IMR-90 (cell line): ENCODE measurements around the gene CIBAR2. TPM values are rescaled to one million over a fixed set of nuclear protein-coding genes. Genes with fewer than 3 reads are reported as not detected.

ENCODE experiments used
- ATAC-seq: fragments of 200-7000 bp; cut with Tn5 transposase; 2 replicates; pipeline ENCODE4 v1.9.1; 2020; ENCODE audit warnings: low read depth, mild to moderate bottlenecking, moderate library complexity
- BruUV-seq: library from RNA; stranded (reverse); fragments of 400-500 nt; replicated peaks from 2 replicates; lab custom pipeline; 2021; lab: Mats Ljungman, UMichigan
- CTCF ChIA-PET: fragments of 300-600 bp; formaldehyde crosslinking; extraction: SDS; loops from one replicate; lab custom pipeline; 2021; ENCODE audit warnings: antibody characterized with exemption; lab: Yijun Ruan, JAX
- POLR2A ChIA-PET: fragments of 300-600 bp; sonication (Branson Sonifier 250); formaldehyde crosslinking; loops from one replicate; lab custom pipeline; 2022; ENCODE audit warnings: antibody characterized with exemption; ENCODE audit not compliant: unreplicated experiment; lab: Charles Lee
- DNase-seq: peaks from one replicate; pipeline ENCODE4 v3.0.0; 2013
- H2AFZ ChIP-seq: replicated peaks from 2 replicates; pipeline ENCODE3; 2013; ENCODE audit warnings: low read length, mild to moderate bottlenecking; ENCODE audit not compliant: poor library complexity
- H2AK5ac ChIP-seq: 2 replicates; pipeline ENCODE4 v1.6.1; 2013; ENCODE audit warnings: low read depth, low read length, inconsistent platforms
- H2AK9ac ChIP-seq: replicated peaks from 2 replicates; pipeline ENCODE3; 2013; ENCODE audit warnings: mild to moderate bottlenecking, low read depth, low read length, moderate library complexity; ENCODE audit not compliant: poor library complexity
- H2BK120ac ChIP-seq: 2 replicates; pipeline ENCODE4 v1.6.1; 2013; ENCODE audit warnings: low read depth, low read length, inconsistent platforms
- H2BK15ac ChIP-seq: 3 replicates; pipeline ENCODE4 v1.6.1; 2013; ENCODE audit warnings: low read depth, low read length, inconsistent platforms
- H2BK20ac ChIP-seq: 2 replicates; pipeline ENCODE4 v1.6.1; 2013; ENCODE audit warnings: low read depth, mild to moderate bottlenecking, inconsistent platforms, low read length, moderate library complexity
- H2BK5ac ChIP-seq: 2 replicates; pipeline ENCODE4 v1.6.1; 2013; ENCODE audit warnings: mild to moderate bottlenecking, low read depth, low read length, inconsistent platforms; ENCODE audit not compliant: poor library complexity, severe bottlenecking
- H3K14ac ChIP-seq: replicated peaks from 2 replicates; pipeline ENCODE4 v1.6.1; 2013; ENCODE audit warnings: low read depth, low read length, inconsistent platforms
- H3K18ac ChIP-seq: 2 replicates; pipeline ENCODE4 v1.6.1; 2013; ENCODE audit warnings: low read depth, low read length, control low read depth
- H3K23ac ChIP-seq: 2 replicates; pipeline ENCODE4 v1.6.1; 2013; ENCODE audit warnings: low read depth, low read length, inconsistent platforms
- H3K27ac ChIP-seq: 2 replicates; pipeline ENCODE4 v1.5.1; 2013; ENCODE audit warnings: mild to moderate bottlenecking, control low read depth, low read length; ENCODE audit not compliant: insufficient read depth
- H3K27me3 ChIP-seq: 2 replicates; pipeline ENCODE4 v1.6.1; 2013; ENCODE audit warnings: low read length; ENCODE audit not compliant: control insufficient read depth, insufficient read depth
- H3K36me3 ChIP-seq: 2 replicates; pipeline ENCODE4 v1.6.1; 2013; ENCODE audit warnings: low read length, mixed read lengths; ENCODE audit not compliant: control insufficient read depth, insufficient read depth
- H3K4ac ChIP-seq: 2 replicates; pipeline ENCODE4 v1.6.1; 2013; ENCODE audit warnings: low read depth, low read length, inconsistent platforms
- H3K4me1 ChIP-seq: 2 replicates; pipeline ENCODE4 v1.6.1; 2013; ENCODE audit warnings: low read length, mixed read lengths; ENCODE audit not compliant: control insufficient read depth, insufficient read depth
- H3K4me2 ChIP-seq: 2 replicates; pipeline ENCODE4 v1.6.1; 2013; ENCODE audit warnings: low read depth, mild to moderate bottlenecking, control low read depth, low read length, moderate library complexity
- H3K4me3 ChIP-seq: 2 replicates; pipeline ENCODE4 v1.5.1; 2013; ENCODE audit warnings: low read depth, mild to moderate bottlenecking, control low read depth, low read length, moderate library complexity; ENCODE audit not compliant: insufficient read depth
- H3K56ac ChIP-seq: 2 replicates; pipeline ENCODE4 v1.6.1; 2013; ENCODE audit warnings: low read length, inconsistent platforms; ENCODE audit not compliant: insufficient read depth; ENCODE audit errors: extremely low read depth
- H3K79me1 ChIP-seq, 2 experiments: 2 replicates each; pipeline ENCODE4 v1.6.1; 2013; ENCODE audit warnings: low read length in 2 of 2, inconsistent platforms in 1 of 2, low read depth in 1 of 2
- H3K9ac ChIP-seq: 2 replicates; pipeline ENCODE4 v1.6.1; 2013; ENCODE audit warnings: low read depth, low read length, control low read depth
- H3K9me1 ChIP-seq: 2 replicates; pipeline ENCODE4 v1.6.1; 2013; ENCODE audit warnings: low read length, inconsistent platforms; ENCODE audit not compliant: insufficient read depth
- H3K9me3 ChIP-seq: 2 replicates; pipeline ENCODE4 v1.6.1; 2013; ENCODE audit warnings: low read length; ENCODE audit not compliant: control insufficient read depth, insufficient read depth
- H4K20me1 ChIP-seq: 2 replicates; pipeline ENCODE4 v1.6.1; 2013; ENCODE audit warnings: low read length, inconsistent platforms; ENCODE audit not compliant: insufficient read depth
- H4K5ac ChIP-seq: 2 replicates; pipeline ENCODE4 v1.6.1; 2013; ENCODE audit warnings: mild to moderate bottlenecking, low read depth, low read length, control low read depth
- H4K8ac ChIP-seq, 2 experiments: 2 replicates each; pipeline ENCODE4 v1.6.1; 2013; ENCODE audit warnings: low read depth in 2 of 2, low read length in 2 of 2, control low read depth in 1 of 2, inconsistent platforms in 1 of 2
- H4K91ac ChIP-seq: 2 replicates; pipeline ENCODE4 v1.6.1; 2013; ENCODE audit warnings: low read depth, low read length, inconsistent platforms; ENCODE audit not compliant: insufficient read depth
- BHLHE40 ChIP-seq: fragments of 150-350 bp; IDR thresholded peaks from 2 replicates; pipeline ENCODE4 v1.6.1; 2016; ENCODE audit warnings: mild to moderate bottlenecking, low read depth, low read length
- CEBPB ChIP-seq: IDR thresholded peaks from 2 replicates; pipeline ENCODE4 v1.6.1; 2012; ENCODE audit warnings: low read depth, low read length, improper control_type of control experiment
- CHD1 ChIP-seq: IDR thresholded peaks from 2 replicates; pipeline ENCODE4 v1.6.1; 2012; ENCODE audit warnings: low read depth, low read length, improper control_type of control experiment
- FOS ChIP-seq: fragments of 150-350 bp; IDR thresholded peaks from 2 replicates; pipeline ENCODE4 v1.6.1; 2016; ENCODE audit warnings: low read depth, low read length
- MAFK ChIP-seq: IDR thresholded peaks from 2 replicates; pipeline ENCODE4 v1.6.1; 2012; ENCODE audit warnings: low read depth, low read length, improper control_type of control experiment
- MAZ ChIP-seq: IDR thresholded peaks from 2 replicates; pipeline ENCODE4 v1.6.1; 2012; ENCODE audit warnings: low read depth, mild to moderate bottlenecking, low read length, improper control_type of control experiment, moderate library complexity, borderline replicate concordance
- MXI1 ChIP-seq: IDR thresholded peaks from 2 replicates; pipeline ENCODE4 v1.6.1; 2012; ENCODE audit warnings: low read depth, mild to moderate bottlenecking, low read length, moderate library complexity, borderline replicate concordance
- NFE2L2 ChIP-seq: fragments of 150-350 bp; IDR thresholded peaks from 2 replicates; pipeline ENCODE4 v1.6.1; 2016; ENCODE audit warnings: low read depth, mild to moderate bottlenecking, low read length
- POLR2A ChIP-seq: IDR thresholded peaks from 2 replicates; pipeline ENCODE4 v1.6.1; 2012; ENCODE audit warnings: mild to moderate bottlenecking, low read depth, low read length
- RAD21 ChIP-seq: IDR thresholded peaks from 2 replicates; pipeline ENCODE4 v1.6.1; 2012; ENCODE audit warnings: low read length, improper control_type of control experiment
- RCOR1 ChIP-seq: IDR thresholded peaks from 2 replicates; pipeline ENCODE4 v1.6.1; 2012; ENCODE audit warnings: mild to moderate bottlenecking, low read length, improper control_type of control experiment; ENCODE audit not compliant: insufficient replicate concordance
- RFX5 ChIP-seq: IDR thresholded peaks from 2 replicates; pipeline ENCODE4 v1.8.0; 2012; ENCODE audit warnings: low read depth, mild to moderate bottlenecking, low read length, moderate library complexity
- SMC3 ChIP-seq: fragments of 150-350 bp; IDR thresholded peaks from 2 replicates; pipeline ENCODE4 v1.6.1; 2016; ENCODE audit warnings: low read depth, mild to moderate bottlenecking, antibody characterized with exemption, low read length, moderate library complexity
- WGBS, 2 experiments: methylation state at CpG; one replicate each; pipeline versions ENCODE4 v1.1.5 to v1.1.7; 2013; ENCODE audit warnings: missing lambda C conversion rate in 2 of 2; ENCODE audit not compliant: insufficient read length in 1 of 2; ENCODE audit errors: extremely low coverage in 2 of 2; 5-methylcytosine and 5-hydroxymethylcytosine counted together
- dilution Hi-C: fragments of 300-500 bp; cut with HindIII; formaldehyde crosslinking; loops from one replicate; pipeline ENCODE4 v1.14.3; 2018; ENCODE audit warnings: low sequenced_read_pairs; ENCODE audit not compliant: unreplicated experiment
- in situ Hi-C: fragments of 300-500 bp; cut with MboI; formaldehyde crosslinking; loops from 3 replicates; pipeline ENCODE4 v1.14.3; 2019; ENCODE audit warnings: low sequenced_read_pairs, inconsistent platforms, mixed read lengths
- intact Hi-C: fragments of 100-400 bp; cut with micrococcal nuclease; formaldehyde crosslinking; loops from 2 replicates; pipeline ENCODE4 v1.10.0; 2022
- polyA plus RNA-seq, 3 experiments: library from polyadenylated mRNA; depleted of rRNA; stranded (reverse); fragments of >200 nt; gene quantifications; 2 replicates each; pipeline ENCODE4 v1.2.3, GENCODE V29; 2012; ENCODE audit warnings: low replicate concordance in 1 of 3
- total RNA-seq: library from RNA; depleted of rRNA; stranded (reverse); fragments of >200 nt; gene quantifications from 2 replicates; pipeline ENCODE4 v1.2.3, GENCODE V29; 2012
- TF ChIP-seq, protein P1 (sequence below): fragments of 150-350 bp; IDR thresholded peaks from 2 replicates; pipeline ENCODE4 v1.6.1; 2016; ENCODE audit warnings: low read depth, mild to moderate bottlenecking, low read length, moderate library complexity, borderline replicate concordance
- TF ChIP-seq, protein P2 (sequence below): conservative IDR thresholded peaks from 2 replicates; pipeline ENCODE4 v1.5.1; 2012; ENCODE audit warnings: mild to moderate bottlenecking, low read depth, low read length, improper control_type of control experiment
- TF ChIP-seq, protein P3 (sequence below): fragments of 150-350 bp; IDR thresholded peaks from 2 replicates; pipeline ENCODE4 v1.6.1; 2017; ENCODE audit warnings: mild to moderate bottlenecking, antibody characterized with exemption, low read length, low read depth

CIBAR2 gene
- total and polyA plus RNA-seq, 2 of the 4 experiments (the other 2 are of a cell fraction) = 0.18 to 0.24 TPM

DNA sequence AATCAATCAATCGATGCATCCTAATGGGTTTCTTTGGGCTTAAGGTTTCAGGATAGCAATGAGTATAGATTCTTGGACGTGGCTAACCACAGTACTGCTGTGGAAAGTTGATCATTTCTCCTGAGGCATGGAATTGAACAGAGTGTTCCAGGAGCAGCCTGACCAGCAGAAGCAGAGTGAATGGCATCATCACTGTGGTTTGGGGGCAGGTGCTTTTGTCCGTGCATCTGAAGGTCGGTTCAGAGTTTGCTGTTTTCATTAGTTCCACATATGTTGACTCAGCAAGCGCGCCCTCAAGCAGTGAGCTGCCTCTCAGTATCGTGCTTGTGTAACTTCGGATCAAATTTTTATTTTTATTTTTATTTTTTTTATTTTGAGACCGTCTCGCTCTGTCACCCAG is 59.7 kb downstream of the CIBAR2 start:
- H3K27ac ChIP-seq = no peak overlapping the region
- no peak overlapping the region for H3K18ac ChIP-seq
- no peak overlapping the region for H4K8ac ChIP-seq
- in situ Hi-C loops = no loop called here
- H3K4me3 ChIP-seq = no peak overlapping the region
- peaks cover 3% of the 10 kb centered on the region for H3K9me1 ChIP-seq
- ChIA-PET CTCF (interaction anchor here (1.2 kb wide), 1 partner anchor 25 kb away, joined by 3 read pairs; the partner anchor contains the start of gene KIAA0513), POLR2A (no interaction called here)
- H3K9ac ChIP-seq = no peak overlapping the region
- no peak overlapping the region for H2BK20ac ChIP-seq
- H3K36me3 ChIP-seq = peaks cover 2% of the 10 kb centered on the region; the same call in 1 of the 2 replicates
- H4K5ac ChIP-seq = no peak overlapping the region
- H3K23ac ChIP-seq = no peak overlapping the region
- H2AK9ac ChIP-seq = no peak overlapping the region
- H2BK120ac ChIP-seq = no peak overlapping the region
- H4K20me1 ChIP-seq = peaks cover 28% of the 10 kb centered on the region
- TF ChIP-seq MAZ = no peak
- no peak for TF ChIP-seq RAD21
- no peak for TF ChIP-seq RFX5
- no peak for TF ChIP-seq MAFK
- no peak for TF ChIP-seq RCOR1
- TF ChIP-seq, protein P1, sequence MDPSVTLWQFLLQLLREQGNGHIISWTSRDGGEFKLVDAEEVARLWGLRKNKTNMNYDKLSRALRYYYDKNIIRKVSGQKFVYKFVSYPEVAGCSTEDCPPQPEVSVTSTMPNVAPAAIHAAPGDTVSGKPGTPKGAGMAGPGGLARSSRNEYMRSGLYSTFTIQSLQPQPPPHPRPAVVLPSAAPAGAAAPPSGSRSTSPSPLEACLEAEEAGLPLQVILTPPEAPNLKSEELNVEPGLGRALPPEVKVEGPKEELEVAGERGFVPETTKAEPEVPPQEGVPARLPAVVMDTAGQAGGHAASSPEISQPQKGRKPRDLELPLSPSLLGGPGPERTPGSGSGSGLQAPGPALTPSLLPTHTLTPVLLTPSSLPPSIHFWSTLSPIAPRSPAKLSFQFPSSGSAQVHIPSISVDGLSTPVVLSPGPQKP = no peak
- TF ChIP-seq CEBPB = no peak
- TF ChIP-seq, protein P2, sequence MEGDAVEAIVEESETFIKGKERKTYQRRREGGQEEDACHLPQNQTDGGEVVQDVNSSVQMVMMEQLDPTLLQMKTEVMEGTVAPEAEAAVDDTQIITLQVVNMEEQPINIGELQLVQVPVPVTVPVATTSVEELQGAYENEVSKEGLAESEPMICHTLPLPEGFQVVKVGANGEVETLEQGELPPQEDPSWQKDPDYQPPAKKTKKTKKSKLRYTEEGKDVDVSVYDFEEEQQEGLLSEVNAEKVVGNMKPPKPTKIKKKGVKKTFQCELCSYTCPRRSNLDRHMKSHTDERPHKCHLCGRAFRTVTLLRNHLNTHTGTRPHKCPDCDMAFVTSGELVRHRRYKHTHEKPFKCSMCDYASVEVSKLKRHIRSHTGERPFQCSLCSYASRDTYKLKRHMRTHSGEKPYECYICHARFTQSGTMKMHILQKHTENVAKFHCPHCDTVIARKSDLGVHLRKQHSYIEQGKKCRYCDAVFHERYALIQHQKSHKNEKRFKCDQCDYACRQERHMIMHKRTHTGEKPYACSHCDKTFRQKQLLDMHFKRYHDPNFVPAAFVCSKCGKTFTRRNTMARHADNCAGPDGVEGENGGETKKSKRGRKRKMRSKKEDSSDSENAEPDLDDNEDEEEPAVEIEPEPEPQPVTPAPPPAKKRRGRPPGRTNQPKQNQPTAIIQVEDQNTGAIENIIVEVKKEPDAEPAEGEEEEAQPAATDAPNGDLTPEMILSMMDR = no peak
- TF ChIP-seq MXI1 = no peak
- TF ChIP-seq POLR2A = no peak
- no peak for TF ChIP-seq NFE2L2
- TF ChIP-seq BHLHE40 = no peak
- TF ChIP-seq FOS = no peak
- TF ChIP-seq, protein P3, sequence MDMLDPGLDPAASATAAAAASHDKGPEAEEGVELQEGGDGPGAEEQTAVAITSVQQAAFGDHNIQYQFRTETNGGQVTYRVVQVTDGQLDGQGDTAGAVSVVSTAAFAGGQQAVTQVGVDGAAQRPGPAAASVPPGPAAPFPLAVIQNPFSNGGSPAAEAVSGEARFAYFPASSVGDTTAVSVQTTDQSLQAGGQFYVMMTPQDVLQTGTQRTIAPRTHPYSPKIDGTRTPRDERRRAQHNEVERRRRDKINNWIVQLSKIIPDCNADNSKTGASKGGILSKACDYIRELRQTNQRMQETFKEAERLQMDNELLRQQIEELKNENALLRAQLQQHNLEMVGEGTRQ = no peak
- TF ChIP-seq SMC3 = no peak
- TF ChIP-seq CHD1 = no peak
- ATAC-seq (no peak), DNase-seq (no peak)
- BruUV-seq = no TSS peak
- H2BK5ac ChIP-seq = no peak overlapping the region
- no peak overlapping the region for H3K4me2 ChIP-seq
- dilution Hi-C loops = no loop called here
- no peak overlapping the region for H2BK15ac ChIP-seq
- peaks cover 13% of the 10 kb centered on the region for H3K4me1 ChIP-seq
- H2AK5ac ChIP-seq = no peak overlapping the region
- H4K91ac ChIP-seq = no peak overlapping the region
- 92% methylated on average over 2 of the region's 10 CpGs; no CpG with 5 or more reads in 1 of the 2 experiments for WGBS, 2 experiments
- intact Hi-C loops = no loop called here
- H3K27me3 ChIP-seq = no peaks in the 10 kb centered on the region
- no peak overlapping the region for H3K14ac ChIP-seq
- H3K4ac ChIP-seq = no peak overlapping the region
- no peak overlapping the region for H2AFZ ChIP-seq
- no peaks in the 10 kb centered on the region for H3K9me3 ChIP-seq
- no peak overlapping the region for H3K56ac ChIP-seq
- peaks cover 9 to 34% of the 10 kb centered on the region in 2 experiments; a peak in 3 of 4 replicates for H3K79me1 ChIP-seq
